ENCODE results near the gene STAT6.

- TF ChIP-seq CTCF (IDR thresholded peaks at IDR 0.05) = no peak
- no peak for TF ChIP-seq POLR2A (IDR thresholded peaks at IDR 0.05)
Measured at GRCh38 chr12:57105011-57105753, 6.0 kb downstream of the STAT6 start.

All from heart left ventricle (tissue), 13 donors.